DND-41 (cell line): ENCODE results near the gene PTPRN2.

ENCODE experiments used
- EZH2 ChIP-seq: IDR thresholded peaks from 3 replicates; pipeline ENCODE4 v1.6.1; 2012; ENCODE audit warnings: borderline replicate concordance, low read depth, mild to moderate bottlenecking, moderate library complexity, low read length, inconsistent platforms; ENCODE audit not compliant: severe bottlenecking
- TF ChIP-seq, protein P1 (sequence below): IDR thresholded peaks from 2 replicates; pipeline ENCODE4 v1.5.1; 2012; ENCODE audit warnings: borderline replicate concordance, low read length, moderate library complexity, mild to moderate bottlenecking; ENCODE audit not compliant: poor library complexity, severe bottlenecking; ENCODE audit errors: extremely low read depth

- TF ChIP-seq, protein P1, sequence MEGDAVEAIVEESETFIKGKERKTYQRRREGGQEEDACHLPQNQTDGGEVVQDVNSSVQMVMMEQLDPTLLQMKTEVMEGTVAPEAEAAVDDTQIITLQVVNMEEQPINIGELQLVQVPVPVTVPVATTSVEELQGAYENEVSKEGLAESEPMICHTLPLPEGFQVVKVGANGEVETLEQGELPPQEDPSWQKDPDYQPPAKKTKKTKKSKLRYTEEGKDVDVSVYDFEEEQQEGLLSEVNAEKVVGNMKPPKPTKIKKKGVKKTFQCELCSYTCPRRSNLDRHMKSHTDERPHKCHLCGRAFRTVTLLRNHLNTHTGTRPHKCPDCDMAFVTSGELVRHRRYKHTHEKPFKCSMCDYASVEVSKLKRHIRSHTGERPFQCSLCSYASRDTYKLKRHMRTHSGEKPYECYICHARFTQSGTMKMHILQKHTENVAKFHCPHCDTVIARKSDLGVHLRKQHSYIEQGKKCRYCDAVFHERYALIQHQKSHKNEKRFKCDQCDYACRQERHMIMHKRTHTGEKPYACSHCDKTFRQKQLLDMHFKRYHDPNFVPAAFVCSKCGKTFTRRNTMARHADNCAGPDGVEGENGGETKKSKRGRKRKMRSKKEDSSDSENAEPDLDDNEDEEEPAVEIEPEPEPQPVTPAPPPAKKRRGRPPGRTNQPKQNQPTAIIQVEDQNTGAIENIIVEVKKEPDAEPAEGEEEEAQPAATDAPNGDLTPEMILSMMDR = no peak
- no peak for TF ChIP-seq EZH2
Observed at GRCh38 chr7:158448430-158449100, 139.1 kb downstream of the PTPRN2 start.
